Fibroblast of lung (primary cell): ENCODE data around the gene TENM4. TPM values are rescaled to one million over a fixed set of nuclear protein-coding genes. Genes with fewer than 3 reads are reported as not detected.

Experiments
- DNase-seq, 2 donors: peaks; one replicate each; pipeline versions ENCODE4 v3.0.0 to v3.0.0-alpha.2; 2010; ENCODE audit warnings: low read depth in 2 of 2
- H2AFZ ChIP-seq: 2 replicates; pipeline ENCODE4 v1.5.1; 2012; ENCODE audit warnings: low read length, control low read depth, inconsistent platforms
- H3K27ac ChIP-seq: 2 replicates; pipeline ENCODE4 v1.5.1; 2011; ENCODE audit warnings: low read length, control low read depth; ENCODE audit not compliant: insufficient read depth
- H3K27me3 ChIP-seq: 2 replicates; pipeline ENCODE4 v1.5.1; 2011; ENCODE audit warnings: mild to moderate bottlenecking, low read length; ENCODE audit not compliant: control insufficient read depth, insufficient read depth
- H3K36me3 ChIP-seq: 2 replicates; pipeline ENCODE4 v1.5.1; 2011; ENCODE audit warnings: low read length; ENCODE audit not compliant: control insufficient read depth, insufficient read depth
- H3K4me1 ChIP-seq: 2 replicates; pipeline ENCODE4 v1.5.1; 2011; ENCODE audit warnings: low read length; ENCODE audit not compliant: control insufficient read depth, insufficient read depth; ENCODE audit errors: extremely low read depth
- H3K4me2 ChIP-seq: 2 replicates; pipeline ENCODE4 v1.5.1; 2011; ENCODE audit warnings: low read length, control low read depth; ENCODE audit not compliant: insufficient read depth; ENCODE audit errors: extremely low read depth
- H3K4me3 ChIP-seq, 4 experiments: fragments of 200-600 bp in 1 of 4; sonication (generic) in 1 of 4; replicated peaks in 1 of 4; 2 replicates each; pipeline ENCODE4 v1.5.1; 2011 to 2016; ENCODE audit warnings: low read length in 4 of 4, low read depth in 3 of 4, mild to moderate bottlenecking in 3 of 4, control low read depth in 2 of 4, inconsistent platforms in 1 of 4, mixed read lengths in 1 of 4; ENCODE audit not compliant: insufficient read depth in 1 of 4; ENCODE audit errors: control extremely low read depth in 1 of 4
- H3K79me2 ChIP-seq: 2 replicates; pipeline ENCODE4 v1.5.1; 2012; ENCODE audit warnings: mild to moderate bottlenecking, low read length, inconsistent platforms; ENCODE audit not compliant: control insufficient read depth, insufficient read depth
- H3K9ac ChIP-seq: 2 replicates; pipeline ENCODE4 v1.5.1; 2011; ENCODE audit warnings: mild to moderate bottlenecking, low read length, control low read depth; ENCODE audit not compliant: insufficient read depth
- H3K9me3 ChIP-seq: 2 replicates; pipeline ENCODE4 v1.5.1; 2012; ENCODE audit warnings: low read depth, low read length; ENCODE audit not compliant: control insufficient read depth, insufficient read depth
- H4K20me1 ChIP-seq: 2 replicates; pipeline ENCODE4 v1.5.1; 2011; ENCODE audit warnings: low read length; ENCODE audit not compliant: control insufficient read depth, insufficient read depth; ENCODE audit errors: extremely low read depth
- CTCF ChIP-seq, 2 donors: IDR thresholded peaks in 1 of 2; conservative IDR thresholded peaks in 1 of 2; 1 replicate in 1 of 2; 2 replicates in 1 of 2; pipeline ENCODE4 v1.5.1; 2011 to 2012; ENCODE audit warnings: low read length in 2 of 2, control low read depth in 1 of 2, inconsistent platforms in 1 of 2, low read depth in 1 of 2, mild to moderate bottlenecking in 1 of 2
- EZH2 ChIP-seq: IDR thresholded peaks from 2 replicates; pipeline ENCODE4 v1.5.1; 2012; ENCODE audit warnings: low read length, control low read depth, mild to moderate bottlenecking; ENCODE audit errors: missing control alignments
- polyA plus RNA-seq, 2 donors: library from polyadenylated mRNA; depleted of rRNA in 1 of 2; stranded (reverse) in 1 of 2; unstranded in 1 of 2; fragments of >200 nt; gene quantifications; 2 replicates each; pipeline ENCODE4 v1.2.1, GENCODE V29; 2011 to 2012; ENCODE audit warnings: missing spikeins in 1 of 2
- total RNA-seq: library from RNA; depleted of rRNA; stranded (reverse); fragments of >200 nt; gene quantifications from 2 replicates; pipeline ENCODE4 v1.2.1, GENCODE V29; 2014

TENM4 gene
- total and polyA plus RNA-seq, 2 donors (not counting 1 experiment from before 2014, with no cell fraction given), result 4.6 to 48.4 TPM

- H3K4me1 ChIP-seq, result no peaks in the 10 kb centered on the region
- no peak overlapping the region for H3K9ac ChIP-seq
- no peaks in the 10 kb centered on the region for H3K27me3 ChIP-seq
- H3K9me3 ChIP-seq, result no peaks in the 10 kb centered on the region
- no peaks in the 10 kb centered on the region for H3K36me3 ChIP-seq
- H2AFZ ChIP-seq, result no peak overlapping the region
- H4K20me1 ChIP-seq, result no peaks in the 10 kb centered on the region
- H3K4me3 ChIP-seq, result no peak overlapping the region
- TF ChIP-seq EZH2, result no peak
- TF ChIP-seq CTCF (conservative IDR thresholded peaks at IDR 0.05 in 1 of 2, IDR thresholded peaks at IDR 0.05 in 1 of 2; ENCODE audit: low read depth in 1 of 2, low read length in 2 of 2), result no peak
- no peaks in the 10 kb centered on the region for H3K79me2 ChIP-seq
- DNase-seq, result no peak
- H3K27ac ChIP-seq, result no peak overlapping the region
- no peak overlapping the region for H3K4me2 ChIP-seq
Observed at GRCh38 chr11:78943154-78943553, 497.7 kb downstream of the TENM4 start.

DNA sequence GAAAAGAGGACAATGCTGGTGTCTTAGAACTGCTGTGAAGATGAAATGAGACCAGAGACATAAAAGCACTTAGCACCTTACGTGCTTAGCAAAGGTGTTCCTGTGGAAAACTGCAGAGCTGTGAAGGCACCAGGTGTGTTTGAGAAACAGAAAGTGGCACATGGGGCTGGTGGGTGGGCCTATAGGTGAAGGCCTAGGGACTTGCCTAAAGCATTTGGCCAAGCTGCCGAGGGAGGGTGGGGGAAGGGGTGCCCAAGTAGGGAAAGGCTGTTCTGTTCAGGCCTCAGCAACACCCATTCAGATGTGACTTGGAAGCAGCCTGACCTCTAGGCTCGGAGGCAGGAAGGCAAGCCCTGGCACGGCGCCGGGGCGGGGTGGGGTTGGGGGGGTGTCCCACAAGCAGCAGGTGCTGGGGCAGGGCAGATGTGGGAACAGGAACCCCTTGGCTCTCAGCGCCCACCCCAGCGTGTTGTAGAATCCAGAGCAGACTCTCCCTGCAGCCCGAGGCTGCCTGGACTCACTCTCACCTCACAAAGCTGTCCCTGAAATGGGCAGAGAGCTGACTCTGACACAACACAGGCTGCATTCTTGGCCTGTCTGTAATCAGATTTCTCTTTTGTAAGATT lies 499.5 kb downstream of the TENM4 start:
- DNase-seq, result no peak
- no peaks in the 10 kb centered on the region for H3K4me1 ChIP-seq
- TF ChIP-seq CTCF (conservative IDR thresholded peaks at IDR 0.05 in 1 of 2, IDR thresholded peaks at IDR 0.05 in 1 of 2; ENCODE audit: low read depth in 1 of 2, low read length in 2 of 2) (no peak), EZH2 (no peak)
- no peaks in the 10 kb centered on the region for H3K36me3 ChIP-seq
- no peaks in the 10 kb centered on the region for H4K20me1 ChIP-seq
- no peaks in the 10 kb centered on the region for H3K27me3 ChIP-seq
- H3K4me3 ChIP-seq, result no peak overlapping the region
- H3K9ac ChIP-seq, result no peak overlapping the region
- H3K4me2 ChIP-seq, result no peak overlapping the region
- H3K27ac ChIP-seq, result no peak overlapping the region
- no peaks in the 10 kb centered on the region for H3K9me3 ChIP-seq
- H2AFZ ChIP-seq, result no peak overlapping the region
- H3K79me2 ChIP-seq, result no peaks in the 10 kb centered on the region

DNA sequence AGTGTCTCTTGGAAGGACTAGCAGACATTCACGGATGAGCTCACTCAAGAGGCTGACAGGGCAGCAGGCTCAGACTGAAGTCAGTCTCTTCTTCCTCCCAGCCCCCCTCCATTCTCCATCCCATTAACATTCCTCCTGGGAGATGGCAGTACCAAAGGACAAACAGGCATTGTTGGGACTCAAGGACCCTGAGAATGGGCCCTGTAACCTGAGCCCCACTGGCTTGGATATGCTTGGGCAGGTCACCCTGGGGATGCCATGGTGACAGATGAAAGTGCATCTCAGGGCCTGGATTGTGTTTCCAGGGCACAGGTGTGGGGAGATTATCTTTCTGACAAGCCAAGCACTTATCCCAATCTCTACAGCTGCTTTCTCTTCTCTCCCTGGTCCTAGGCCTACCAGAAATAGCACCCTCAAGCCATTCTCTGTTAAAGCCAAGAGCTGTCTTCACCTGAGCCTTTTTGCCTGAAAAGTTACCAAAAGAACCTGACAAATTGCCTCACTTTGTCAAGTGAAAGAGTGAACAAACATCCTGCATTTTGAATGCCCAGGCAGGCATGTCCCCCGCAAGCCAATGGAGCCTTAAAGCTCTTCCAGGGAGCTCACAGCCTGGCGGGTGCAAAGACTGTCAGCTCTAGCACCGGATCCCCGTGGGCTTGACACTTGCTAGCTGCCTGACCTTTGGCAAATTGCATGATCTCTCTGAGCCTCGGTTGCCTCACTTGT lies 500.2 kb downstream of the TENM4 start:
- Histone ChIP-seq H3K9me3 (no peaks in the 10 kb centered on the region), H3K4me3 (no peak overlapping the region), H4K20me1 (no peaks in the 10 kb centered on the region), H3K79me2 (no peaks in the 10 kb centered on the region), H3K27me3 (no peaks in the 10 kb centered on the region), H3K27ac (no peak overlapping the region), H3K9ac (no peak overlapping the region), H3K4me2 (no peak overlapping the region), H3K36me3 (no peaks in the 10 kb centered on the region), H2AFZ (no peak overlapping the region), H3K4me1 (no peaks in the 10 kb centered on the region)
- no peak for TF ChIP-seq EZH2
- no peak for TF ChIP-seq CTCF (conservative IDR thresholded peaks at IDR 0.05 in 1 of 2, IDR thresholded peaks at IDR 0.05 in 1 of 2; ENCODE audit: low read depth in 1 of 2, low read length in 2 of 2)
- DNase-seq, result no peak
